Liver (tissue), 9 donors: ENCODE measurements around the gene ZNF331. TPM values are rescaled to one million over a fixed set of nuclear protein-coding genes. Genes with fewer than 3 reads are reported as not detected.

Experiments used
- DNase-seq: peaks from one replicate; pipeline ENCODE4 v3.0.0-alpha.2; 2017; ENCODE audit warnings: low spot score
- H3K27ac ChIP-seq, 2 donors: one replicate each; pipeline ENCODE4 v1.7.0; 2013; ENCODE audit warnings: inconsistent platforms in 2 of 2, low read length in 2 of 2, control low read depth in 1 of 2, low read depth in 1 of 2, mild to moderate bottlenecking in 1 of 2
- H3K27me3 ChIP-seq, 4 donors: one replicate each; pipeline versions ENCODE4 v1.6.1 to v1.7.0; 2013; ENCODE audit warnings: low read length in 3 of 4, inconsistent platforms in 1 of 4, mild to moderate bottlenecking in 1 of 4, moderate library complexity in 1 of 4; ENCODE audit not compliant: control insufficient read depth in 4 of 4, insufficient read depth in 4 of 4
- H3K36me3 ChIP-seq, 4 donors: one replicate each; pipeline versions ENCODE4 v1.6.1 to v1.7.0; 2013; ENCODE audit warnings: low read length in 3 of 4, mild to moderate bottlenecking in 3 of 4, low read depth in 1 of 4, moderate library complexity in 1 of 4; ENCODE audit not compliant: control insufficient read depth in 4 of 4, insufficient read depth in 3 of 4
- H3K4me1 ChIP-seq, 4 donors: one replicate each; pipeline versions ENCODE4 v1.6.1 to v1.7.0; 2013; ENCODE audit warnings: low read length in 3 of 4, mild to moderate bottlenecking in 3 of 4, moderate library complexity in 1 of 4; ENCODE audit not compliant: control insufficient read depth in 4 of 4, insufficient read depth in 4 of 4
- H3K4me3 ChIP-seq, 3 donors: one replicate each; pipeline versions ENCODE4 v1.6.1 to v1.7.0; 2013; ENCODE audit warnings: low read length in 3 of 3, control low read depth in 1 of 3, low read depth in 1 of 3, mild to moderate bottlenecking in 1 of 3
- H3K9ac ChIP-seq, 2 donors: one replicate each; pipeline ENCODE4 v1.7.0; 2013; ENCODE audit warnings: low read length in 2 of 2, mild to moderate bottlenecking in 2 of 2, moderate library complexity in 2 of 2, control low read depth in 1 of 2, low read depth in 1 of 2
- H3K9me3 ChIP-seq, 4 donors: one replicate each; pipeline versions ENCODE4 v1.6.1 to v1.7.0; 2013; ENCODE audit warnings: low read length in 3 of 4; ENCODE audit not compliant: control insufficient read depth in 4 of 4
- CTCF ChIP-seq: fragments of 150-350 bp; IDR thresholded peaks from 2 replicates; pipeline ENCODE4 v1.5.1; 2017; ENCODE audit warnings: improper control_type of control experiment, low read depth, low read length; ENCODE audit not compliant: missing input control
- EGR1 ChIP-seq, 2 donors: IDR thresholded peaks; 2 replicates each; pipeline ENCODE4 v1.6.1; 2016 to 2018; ENCODE audit warnings: antibody characterized with exemption in 2 of 2, low read depth in 2 of 2
- FOXA2 ChIP-seq: IDR thresholded peaks from 2 replicates; pipeline ENCODE4 v1.6.1; 2016; ENCODE audit warnings: antibody characterized with exemption
- GABPA ChIP-seq, 2 donors: IDR thresholded peaks in 1 of 2; conservative IDR thresholded peaks in 1 of 2; 2 replicates each; pipeline ENCODE4 v1.6.1; 2016; ENCODE audit warnings: antibody characterized with exemption in 2 of 2, mild to moderate bottlenecking in 1 of 2, moderate library complexity in 1 of 2
- HNF4A ChIP-seq, 2 donors: conservative IDR thresholded peaks; 2 replicates each; pipeline ENCODE4 v1.6.1; 2016; ENCODE audit warnings: antibody characterized with exemption in 2 of 2, mild to moderate bottlenecking in 2 of 2
- HNF4G ChIP-seq: IDR thresholded peaks from 2 replicates; pipeline ENCODE4 v1.6.1; 2016; ENCODE audit warnings: antibody characterized with exemption
- JUND ChIP-seq, 2 donors: IDR thresholded peaks; 2 replicates each; pipeline ENCODE4 v1.6.1; 2016; ENCODE audit warnings: antibody characterized with exemption in 2 of 2
- MAX ChIP-seq: IDR thresholded peaks from 2 replicates; pipeline ENCODE4 v1.6.1; 2016; ENCODE audit warnings: antibody characterized with exemption
- NR2F2 ChIP-seq: IDR thresholded peaks from 2 replicates; pipeline ENCODE4 v1.6.1; 2016; ENCODE audit warnings: antibody characterized with exemption
- RXRA ChIP-seq, 2 donors: IDR thresholded peaks; 2 replicates each; pipeline ENCODE4 v1.6.1; 2017 to 2018; ENCODE audit warnings: antibody characterized with exemption in 2 of 2, mild to moderate bottlenecking in 1 of 2
- SP1 ChIP-seq: IDR thresholded peaks from 2 replicates; pipeline ENCODE4 v1.6.1; 2018; ENCODE audit warnings: antibody characterized with exemption, mild to moderate bottlenecking
- TAF1 ChIP-seq: conservative IDR thresholded peaks from 2 replicates; pipeline ENCODE4 v1.6.1; 2016; ENCODE audit warnings: antibody characterized with exemption, mild to moderate bottlenecking
- YY1 ChIP-seq: IDR thresholded peaks from 2 replicates; pipeline ENCODE4 v1.6.1; 2016; ENCODE audit warnings: antibody characterized with exemption, mild to moderate bottlenecking
- ZBTB33 ChIP-seq: IDR thresholded peaks from 2 replicates; pipeline ENCODE4 v1.6.1; 2016; ENCODE audit warnings: antibody characterized with exemption
- WGBS: extraction: QIAGEN DNeasy Blood & Tissue Kit; methylation state at CpG from one replicate; pipeline ENCODE4 v1.1.7; 2013; 5-methylcytosine and 5-hydroxymethylcytosine counted together
- polyA plus RNA-seq, 2 donors: library from polyadenylated mRNA; stranded (reverse) in 1 of 2; unstranded in 1 of 2; fragments of 200-250 nt in 1 of 2; fragments of >200 nt in 1 of 2; fragmentation: Nextera tagmentation in 1 of 2; extraction: Ambion mirVana in 1 of 2; gene quantifications; one replicate each; pipeline versions ENCODE4 v1.2.1 to v1.2.3, GENCODE V29; 2013 to 2015
- total RNA-seq, 2 donors: library from RNA; depleted of rRNA; stranded (reverse); fragments of >200 nt; gene quantifications; one replicate each; pipeline ENCODE4 v1.2.3, GENCODE V29; 2014
- TF ChIP-seq, protein P1 (sequence below): IDR thresholded peaks from 2 replicates; pipeline ENCODE4 v1.6.1; 2016; ENCODE audit warnings: antibody characterized with exemption
- TF ChIP-seq, protein P2 (sequence below): IDR thresholded peaks from 2 replicates; pipeline ENCODE4 v1.6.1; 2016; ENCODE audit warnings: antibody characterized with exemption, mild to moderate bottlenecking
- donor health status: healthy.
- donor health status: healthy.
- donor health status: healthy.
- donor health status: healthy.
- donor health status: healthy.

Gene ZNF331
- total and polyA plus RNA-seq, 4 donors: 2.8 to 9.7 (median 5.7) TPM

DNA sequence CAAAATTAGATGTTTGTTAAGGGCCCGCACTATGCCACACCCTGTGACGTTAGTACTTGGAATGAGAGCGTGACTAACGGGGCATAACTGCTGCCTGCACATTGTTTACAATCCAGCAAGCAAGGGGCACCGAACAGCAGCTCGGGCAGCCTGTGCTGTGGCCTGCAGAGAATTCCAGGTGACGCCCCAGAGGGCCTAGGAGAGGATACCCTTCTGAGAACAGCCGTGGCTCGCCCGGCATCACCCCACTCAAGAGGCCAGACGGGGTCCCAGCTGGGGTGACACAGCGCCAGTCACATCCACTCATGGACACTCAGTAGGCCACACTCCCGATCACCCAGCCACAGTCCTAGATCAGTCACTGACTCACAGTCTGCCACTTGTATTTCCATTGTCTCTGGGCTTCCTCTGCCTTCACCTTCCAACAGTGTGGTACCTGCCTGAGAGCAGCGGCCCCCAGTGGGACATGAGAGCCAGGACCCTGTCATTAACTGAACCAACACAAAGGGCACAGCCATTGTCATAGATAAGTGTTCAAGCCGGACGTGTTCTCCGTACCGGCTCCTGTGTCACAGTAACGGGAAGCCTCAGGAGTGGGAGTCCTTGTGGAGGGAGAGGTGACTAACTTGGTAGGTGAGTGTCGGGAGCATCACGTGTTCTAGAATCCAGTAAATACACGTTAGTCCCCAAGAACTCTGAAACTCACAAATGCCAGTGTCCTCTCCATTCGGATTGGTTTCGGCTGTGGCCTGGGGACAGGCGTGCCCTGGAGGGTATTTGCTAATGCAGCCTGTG lies 7.5 kb downstream of the ZNF331 start:
- H3K4me1 ChIP-seq: no peaks in the 10 kb centered on the region
- H3K4me3 ChIP-seq: no peak overlapping the region
- no peak for DNase-seq
- no peaks in the 10 kb centered on the region for H3K27me3 ChIP-seq
- peaks cover 0 to 2% (median under 1%) of the 10 kb centered on the region in 4 donors for H3K36me3 ChIP-seq
- H3K27ac ChIP-seq: no peak overlapping the region
- TF ChIP-seq EGR1 (IDR thresholded peaks at IDR 0.05; ENCODE audit: low read depth in 2 of 2): no peak
- TF ChIP-seq CTCF: no peak
- TF ChIP-seq GABPA (IDR thresholded peaks at IDR 0.05 in 1 of 2, conservative IDR thresholded peaks at IDR 0.05 in 1 of 2): no peak
- TF ChIP-seq MAX: no peak
- no peak for TF ChIP-seq NR2F2
- peaks cover 0 to 3% (median 0%) of the 10 kb centered on the region in 4 donors for H3K9me3 ChIP-seq
- 92% methylated on average over 25 of the region's 25 CpGs for WGBS
- H3K9ac ChIP-seq: no peak overlapping the region

GRCh38 chr19:53546758-53547513 lies 9.0 kb downstream of the ZNF331 start:
- Histone ChIP-seq H3K4me3 (no peak overlapping the region), H3K36me3 (peaks cover 0 to 2% (median 0%) of the 10 kb centered on the region in 4 donors), H3K9me3 (peaks cover 0 to 3% (median 0%) of the 10 kb centered on the region in 4 donors), H3K27ac (no peak overlapping the region), H3K4me1 (no peaks in the 10 kb centered on the region), H3K27me3 (no peaks in the 10 kb centered on the region), H3K9ac (no peak overlapping the region)
- 82% methylated on average over 7 of the region's 7 CpGs for WGBS
- DNase-seq: no peak
- no peak for TF ChIP-seq RXRA (IDR thresholded peaks at IDR 0.05)
- no peak for TF ChIP-seq MAX
- no peak for TF ChIP-seq EGR1 (IDR thresholded peaks at IDR 0.05; ENCODE audit: low read depth in 2 of 2)
- no peak for TF ChIP-seq YY1
- no peak for TF ChIP-seq FOXA2
- no peak for TF ChIP-seq ZBTB33
- TF ChIP-seq, protein P1, sequence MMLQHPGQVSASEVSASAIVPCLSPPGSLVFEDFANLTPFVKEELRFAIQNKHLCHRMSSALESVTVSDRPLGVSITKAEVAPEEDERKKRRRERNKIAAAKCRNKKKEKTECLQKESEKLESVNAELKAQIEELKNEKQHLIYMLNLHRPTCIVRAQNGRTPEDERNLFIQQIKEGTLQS: no peak
- TF ChIP-seq HNF4A (conservative IDR thresholded peaks at IDR 0.05): no peak
- TF ChIP-seq TAF1: no peak
- TF ChIP-seq, protein P2, sequence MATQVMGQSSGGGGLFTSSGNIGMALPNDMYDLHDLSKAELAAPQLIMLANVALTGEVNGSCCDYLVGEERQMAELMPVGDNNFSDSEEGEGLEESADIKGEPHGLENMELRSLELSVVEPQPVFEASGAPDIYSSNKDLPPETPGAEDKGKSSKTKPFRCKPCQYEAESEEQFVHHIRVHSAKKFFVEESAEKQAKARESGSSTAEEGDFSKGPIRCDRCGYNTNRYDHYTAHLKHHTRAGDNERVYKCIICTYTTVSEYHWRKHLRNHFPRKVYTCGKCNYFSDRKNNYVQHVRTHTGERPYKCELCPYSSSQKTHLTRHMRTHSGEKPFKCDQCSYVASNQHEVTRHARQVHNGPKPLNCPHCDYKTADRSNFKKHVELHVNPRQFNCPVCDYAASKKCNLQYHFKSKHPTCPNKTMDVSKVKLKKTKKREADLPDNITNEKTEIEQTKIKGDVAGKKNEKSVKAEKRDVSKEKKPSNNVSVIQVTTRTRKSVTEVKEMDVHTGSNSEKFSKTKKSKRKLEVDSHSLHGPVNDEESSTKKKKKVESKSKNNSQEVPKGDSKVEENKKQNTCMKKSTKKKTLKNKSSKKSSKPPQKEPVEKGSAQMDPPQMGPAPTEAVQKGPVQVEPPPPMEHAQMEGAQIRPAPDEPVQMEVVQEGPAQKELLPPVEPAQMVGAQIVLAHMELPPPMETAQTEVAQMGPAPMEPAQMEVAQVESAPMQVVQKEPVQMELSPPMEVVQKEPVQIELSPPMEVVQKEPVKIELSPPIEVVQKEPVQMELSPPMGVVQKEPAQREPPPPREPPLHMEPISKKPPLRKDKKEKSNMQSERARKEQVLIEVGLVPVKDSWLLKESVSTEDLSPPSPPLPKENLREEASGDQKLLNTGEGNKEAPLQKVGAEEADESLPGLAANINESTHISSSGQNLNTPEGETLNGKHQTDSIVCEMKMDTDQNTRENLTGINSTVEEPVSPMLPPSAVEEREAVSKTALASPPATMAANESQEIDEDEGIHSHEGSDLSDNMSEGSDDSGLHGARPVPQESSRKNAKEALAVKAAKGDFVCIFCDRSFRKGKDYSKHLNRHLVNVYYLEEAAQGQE: no peak
- no peak for TF ChIP-seq NR2F2
- no peak for TF ChIP-seq SP1
- TF ChIP-seq GABPA (IDR thresholded peaks at IDR 0.05 in 1 of 2, conservative IDR thresholded peaks at IDR 0.05 in 1 of 2): no peak
- TF ChIP-seq HNF4G: no peak
- TF ChIP-seq JUND (IDR thresholded peaks at IDR 0.05): no peak
